Measurements from ENCODE around the gene YOD1.

DNA sequence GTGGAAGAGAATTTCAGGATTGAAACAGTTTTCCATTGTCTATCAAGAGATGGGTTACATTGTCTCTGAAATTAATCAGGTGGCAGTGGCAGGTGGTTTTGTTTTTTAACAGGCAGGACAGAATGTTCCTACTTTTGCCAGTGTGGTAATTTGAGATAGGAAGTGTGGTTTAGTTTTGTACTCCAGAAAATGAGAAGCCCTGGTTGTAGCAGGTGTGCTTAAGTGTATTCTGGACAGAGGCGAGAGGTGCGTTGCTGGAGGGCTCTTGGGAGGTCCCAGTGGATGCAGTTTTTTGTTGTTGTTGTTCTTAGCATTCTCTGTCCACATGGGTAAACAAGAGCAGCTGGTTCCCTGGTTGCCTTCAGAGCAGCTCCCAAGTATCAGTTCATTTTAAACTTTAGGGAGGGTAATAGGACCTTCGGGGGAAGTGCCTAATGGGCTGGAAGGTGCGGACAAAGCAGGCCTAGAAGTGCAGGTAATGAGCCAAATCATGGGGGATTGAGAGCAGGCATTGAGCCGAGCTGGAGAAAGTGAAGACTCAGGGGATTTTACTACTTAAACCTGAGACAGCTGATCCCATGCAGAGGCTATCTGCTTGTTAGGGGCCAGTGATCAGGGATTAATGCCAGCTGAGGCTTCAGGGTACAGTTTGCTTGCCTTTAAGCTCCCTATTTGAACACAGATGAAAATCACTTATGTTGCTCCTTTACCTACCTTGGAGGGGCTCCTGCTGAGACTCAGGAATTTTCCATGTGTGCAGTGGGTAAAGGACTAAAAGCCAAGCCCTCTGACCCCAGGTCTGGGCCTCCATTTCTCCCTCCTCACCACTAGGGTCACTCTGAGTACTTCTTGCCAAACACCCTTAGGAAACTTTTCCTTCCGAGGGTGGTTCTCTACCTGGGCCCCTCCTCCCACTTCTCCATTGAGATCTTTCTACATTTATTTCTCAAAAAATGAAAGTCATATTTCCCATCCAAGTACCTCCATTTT, 8.2 kb upstream of the YOD1 start:
- TF ChIP-seq CTCF (conservative IDR thresholded peaks at IDR 0.05; ENCODE audit: low read depth, low read length) (no peak), SMC3 (IDR thresholded peaks at IDR 0.05; ENCODE audit: low read depth, low read length) (no peak), BHLHE40 (IDR thresholded peaks at IDR 0.05; ENCODE audit: low read depth, low read length) (no peak), POLR2A (IDR thresholded peaks at IDR 0.05; ENCODE audit: low read depth, low read length) (no peak), CEBPB (IDR thresholded peaks at IDR 0.05; ENCODE audit: low read depth, low read length) (no peak)

Measured in IMR-90 (cell line).